Adrenal gland (tissue), 12 donors: ENCODE measurements around the gene VRK2. TPM values are rescaled to one million over a fixed set of nuclear protein-coding genes. Genes with fewer than 3 reads are reported as not detected.

Experiments used
- DNase-seq, 7 donors: peaks; one replicate each; pipeline ENCODE4 v3.0.0-alpha.2; 2019 to 2020
- H3K27ac ChIP-seq, 5 donors: fragments of 200-600 bp; sonication (generic) in 4 of 5; 1 replicate in 3 of 5; 2 replicates in 2 of 5; pipeline versions ENCODE4 v1.5.1 to v1.8.0; 2016 to 2020; ENCODE audit warnings: mild to moderate bottlenecking in 1 of 5
- H3K27me3 ChIP-seq: fragments of 200-600 bp; 2 replicates; pipeline ENCODE4 v1.8.0; 2021
- H3K36me3 ChIP-seq, 2 donors: fragments of 200-600 bp; replicated peaks in 1 of 2; 1 replicate in 1 of 2; 2 replicates in 1 of 2; pipeline versions ENCODE4 v1.5.1 to v1.8.0; 2018 to 2022
- H3K4me1 ChIP-seq, 2 donors: fragments of 200-600 bp; replicated peaks in 1 of 2; 1 replicate in 1 of 2; 2 replicates in 1 of 2; pipeline versions ENCODE4 v1.5.1 to v1.8.0; 2018 to 2021
- H3K4me3 ChIP-seq, 4 donors: fragments of 200-600 bp; sonication (generic) in 3 of 4; one replicate each; pipeline ENCODE4 v1.5.1; 2016 to 2018
- H3K9me3 ChIP-seq, 3 donors: fragments of 200-600 bp; sonication (generic) in 1 of 3; replicated peaks in 1 of 3; 1 replicate in 2 of 3; 2 replicates in 1 of 3; pipeline versions ENCODE4 v1.5.1 to v1.8.0; 2016 to 2021
- CTCF ChIP-seq, 6 experiments: fragments of 450-650 bp in 4 of 6; fragments of 200-600 bp in 2 of 6; sonication (generic) in 1 of 6; IDR thresholded peaks; 1 replicate in 5 of 6; 2 replicates in 1 of 6; pipeline versions ENCODE4 v1.5.1 to v1.8.0; 2016 to 2021; ENCODE audit warnings: antibody characterized with exemption in 6 of 6, mild to moderate bottlenecking in 2 of 6, moderate library complexity in 1 of 6
- POLR2A ChIP-seq, 2 donors: fragments of 450-650 bp; IDR thresholded peaks; one replicate each; pipeline ENCODE4 v1.6.1; 2017; ENCODE audit warnings: antibody characterized with exemption in 2 of 2, mild to moderate bottlenecking in 2 of 2, moderate library complexity in 1 of 2
- WGBS, 4 donors: extraction: QIAGEN DNeasy Blood & Tissue Kit in 2 of 4; methylation state at CpG; one replicate each; pipeline versions ENCODE4 v1.1.5 to v1.1.7; 2013 to 2017; 5-methylcytosine and 5-hydroxymethylcytosine counted together
- intact Hi-C, 2 donors: fragments of 100-400 bp; cut with DNase I; formaldehyde crosslinking; loops; one replicate each; pipeline versions ENCODE4 v1.14.1 to v1.15.0; 2022 to 2023
- polyA plus RNA-seq, 3 donors: library from polyadenylated mRNA; stranded (reverse); fragments of 200-250 nt in 2 of 3; fragments of 350-450 nt in 1 of 3; fragmentation: Illumina TruSeq in 1 of 3; extraction: RNeasy Lipid Tissue Mini Kit (QIAGEN cat#74804) in 1 of 3; gene quantifications; one replicate each; pipeline ENCODE4 v1.2.3, GENCODE V29; 2013 to 2014
- total RNA-seq, 9 donors: library from RNA; depleted of rRNA in 4 of 9; stranded (reverse); fragments of >200 nt in 4 of 9; fragments of 120-200 nt in 1 of 9; fragmentation: NEBNext Ultra II Directional in 1 of 9; extraction: Animal tissue kit (Norgen Biotek cat#: 25700) in 1 of 9; gene quantifications; one replicate each; pipeline versions ENCODE4 v1.1.0 to v1.2.4, GENCODE V29; 2013 to 2023
- donor health status: healthy with polysubstance abuse.
- donor health status: Bipolar disorder and iron deficiency.
- donor health status: DM: yes; HTN: yes; CAD: no.
- donor health status: DM: no; HTN: no; CAD: no.
- donor health status: DM: no; HTN: no; CAD: no.
- donor health status: DM: yes; HTN: yes; CAD: no.

Gene VRK2
- total and polyA plus RNA-seq, 12 donors = 11.2 to 31.8 (median 19.6) TPM

DNA sequence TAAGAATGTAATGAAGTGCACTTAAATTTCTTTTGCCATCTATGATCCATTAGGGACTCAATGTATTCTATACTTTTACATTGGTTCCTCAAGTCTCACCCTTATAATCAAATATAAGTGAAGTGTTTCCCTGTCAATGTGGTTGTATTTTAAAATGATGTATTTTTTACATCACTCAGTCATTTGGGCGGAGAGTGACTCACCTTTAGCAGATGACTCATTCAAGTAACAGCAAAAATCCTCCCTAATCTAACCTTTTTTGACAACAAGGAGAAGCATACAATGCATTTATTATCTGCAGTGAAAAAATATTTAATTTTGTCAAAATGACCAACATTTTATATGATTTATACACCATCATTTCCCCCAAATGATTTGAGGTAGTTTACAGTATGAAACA is 100.1 kb downstream of the VRK2 start:
- H3K4me3 ChIP-seq = no peak overlapping the region
- no peaks in the 10 kb centered on the region for H3K36me3 ChIP-seq
- H3K9me3 ChIP-seq = no peaks in the 10 kb centered on the region
- no peak overlapping the region for H3K27ac ChIP-seq
- WGBS, 4 donors = 32 to 61% (median 49%) methylated on average over 1 of the region's 1 CpG
- no peaks in the 10 kb centered on the region for H3K27me3 ChIP-seq
- TF ChIP-seq CTCF (IDR thresholded peaks at IDR 0.05) (no peak), POLR2A (IDR thresholded peaks at IDR 0.05) (no peak)
- intact Hi-C loops = no loop called here
- no peak for DNase-seq
- H3K4me1 ChIP-seq = peaks cover 0 to 9% of the 10 kb centered on the region in 2 donors

DNA sequence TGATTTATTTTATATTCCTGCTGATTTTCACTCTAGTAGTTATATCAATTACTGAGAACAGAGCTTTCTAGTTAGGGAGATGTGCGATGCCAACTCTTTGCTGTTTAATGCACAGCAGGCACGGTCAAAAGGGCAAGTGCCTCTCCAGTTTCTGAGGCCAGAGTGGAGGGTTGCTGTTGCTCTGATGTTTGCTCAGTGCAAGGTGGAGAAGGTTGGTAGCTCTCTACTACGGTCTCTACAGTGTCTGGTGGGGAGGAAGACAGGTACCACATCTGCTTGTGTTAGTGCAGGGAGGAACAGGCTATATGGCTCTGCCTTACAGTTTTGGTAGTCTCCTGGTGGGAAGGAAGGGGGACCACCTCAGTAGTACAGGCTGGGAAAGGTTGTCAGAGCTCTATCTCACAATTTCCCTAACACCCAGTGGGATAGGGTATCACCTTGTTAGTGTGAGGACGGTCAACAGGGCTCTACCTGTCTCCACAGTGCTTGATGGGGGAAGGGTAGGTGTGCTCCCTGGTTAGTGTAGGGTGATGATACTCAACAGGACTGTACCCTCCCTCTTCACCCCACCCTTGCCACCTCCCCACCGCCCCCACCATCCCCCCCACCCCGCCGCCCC is 108.7 kb downstream of the VRK2 start:
- TF ChIP-seq CTCF (IDR thresholded peaks at IDR 0.05) (no peak), POLR2A (IDR thresholded peaks at IDR 0.05) (no peak)
- WGBS, 4 donors = 91 to 100% (median 94%) methylated on average over 4 to 7 of the region's 7 CpGs
- H3K4me3 ChIP-seq = no peak overlapping the region
- no peak overlapping the region for H3K27ac ChIP-seq
- no peak for DNase-seq
- intact Hi-C loops = no loop called here
- peaks cover 0 to 2% of the 10 kb centered on the region in 2 donors for H3K4me1 ChIP-seq
- peaks cover 0 to 11% of the 10 kb centered on the region in 2 donors for H3K36me3 ChIP-seq
- H3K9me3 ChIP-seq = no peaks in the 10 kb centered on the region
- no peaks in the 10 kb centered on the region for H3K27me3 ChIP-seq

GRCh38 chr2:58156780-58157179 is 110.2 kb downstream of the VRK2 start:
- Histone ChIP-seq H3K4me1 (no peaks in the 10 kb centered on the region), H3K36me3 (peaks cover 0 to 26% of the 10 kb centered on the region in 2 donors), H3K27ac (no peak overlapping the region), H3K4me3 (no peak overlapping the region), H3K27me3 (no peaks in the 10 kb centered on the region), H3K9me3 (no peaks in the 10 kb centered on the region)
- intact Hi-C loops = no loop called here
- DNase-seq = no peak
- no peak for TF ChIP-seq POLR2A (IDR thresholded peaks at IDR 0.05)
- TF ChIP-seq CTCF (IDR thresholded peaks at IDR 0.05) = no peak

- Histone ChIP-seq H3K27me3 (no peaks in the 10 kb centered on the region), H3K9me3 (no peaks in the 10 kb centered on the region), H3K27ac (no peak overlapping the region), H3K4me3 (no peak overlapping the region), H3K36me3 (peaks cover 0 to 28% of the 10 kb centered on the region in 2 donors), H3K4me1 (no peaks in the 10 kb centered on the region)
- DNase-seq = no peak
- TF ChIP-seq POLR2A (IDR thresholded peaks at IDR 0.05) (no peak), CTCF (IDR thresholded peaks at IDR 0.05) (no peak)
- intact Hi-C loops = no loop called here
These were observed 111.1 kb downstream of the VRK2 start for GRCh38 chr2:58157754-58158153.
